Measurements from ENCODE around the gene HTR3B. TPM values are rescaled to one million over a fixed set of nuclear protein-coding genes. Genes with fewer than 3 reads are reported as not detected.

HTR3B gene
- total RNA-seq = not detected in 2 replicates

GRCh38 chr11:113904379-113905101 lies at the start of gene HTR3B:
TSS of gene HTR3B (plus strand) at chr11:113904796. CDS start at chr11:113904934, 138 bp downstream.

GRCh38 chr11:113875234-113876073 lies 29.1 kb upstream of the HTR3B start, which contains the start of gene USP28:
TSS of gene USP28 (minus strand) at chr11:113875572. CDS start at chr11:113875501, 71 bp downstream.

GRCh38 chr11:113974741-113975470 lies 70.3 kb downstream of the HTR3B start, which contains the start of gene HTR3A:
TSS of gene HTR3A (plus strand) at chr11:113975108. CDS start at chr11:113975326, 218 bp downstream.

Small RNAs within 50 kb of the gene (small RNA-seq; reads per million reads assigned to genes)
- gene RNU6-1107P (ENCODE audit: low replicate concordance) = not detected

Other genes starting within 250 kb of the HTR3B start
- under 0.01 and 3.7 TPM in 2 replicates for gene TMPRSS5, start 198.5 kb upstream of the HTR3B start, total RNA-seq
- 22.3 and 33.6 TPM in 2 replicates for gene ZW10, start 131.1 kb upstream of the HTR3B start, total RNA-seq
- not detected in 2 replicates for gene CLDN25, start 125.0 kb upstream of the HTR3B start, total RNA-seq
- 25.6 and 44.0 TPM in 2 replicates for gene USP28, start 29.2 kb upstream of the HTR3B start, total RNA-seq
- not detected in 2 replicates for gene HTR3A, start 70.3 kb downstream of the HTR3B start, total RNA-seq
- under 0.01 and 0.43 TPM in 2 replicates for gene ZBTB16, start 154.9 kb downstream of the HTR3B start, total RNA-seq

Measured in placental pericyte (primary cell).